Naive thymus-derived CD4-positive, alpha-beta T cell (primary cell): Measurements from ENCODE around the gene PLIN1. TPM values are rescaled to one million over a fixed set of nuclear protein-coding genes. Genes with fewer than 3 reads are reported as not detected.

Experiments
- ATAC-seq: fragments of 150-1000 bp; cut with Tn5 transposase; 2 replicates; pipeline ENCODE4 v1.10.0; 2021; ENCODE audit warnings: mild to moderate bottlenecking, moderate library complexity
- CTCF ChIA-PET: fragments of 350-600 bp; sonication (Branson Sonifier 250); formaldehyde crosslinking; loops from one replicate; lab custom pipeline; 2021; ENCODE audit warnings: antibody characterized with exemption; lab: Charles Lee
- POLR2A ChIA-PET: fragments of 350-600 bp; sonication (Branson Sonifier 250); formaldehyde crosslinking; loops from one replicate; lab custom pipeline; 2021; ENCODE audit warnings: antibody characterized with exemption, inconsistent platforms; lab: Charles Lee
- DNase-seq, 9 donors: peaks; one replicate each; pipeline versions ENCODE4 v3.0.0 to v3.0.0-alpha.2; 2020 to 2022; ENCODE audit warnings: mixed read lengths in 1 of 9
- H3K27ac ChIP-seq: one replicate; pipeline ENCODE4 v1.7.0; 2013; ENCODE audit warnings: mild to moderate bottlenecking, low read depth, low read length, moderate library complexity
- H3K27me3 ChIP-seq, 2 donors: one replicate each; pipeline ENCODE4 v1.7.0; 2013; ENCODE audit warnings: low read length in 2 of 2, mild to moderate bottlenecking in 2 of 2, moderate library complexity in 2 of 2; ENCODE audit not compliant: control insufficient read depth in 2 of 2, insufficient read depth in 2 of 2
- H3K36me3 ChIP-seq, 3 experiments: 1 replicate in 2 of 3; 2 replicates in 1 of 3; pipeline ENCODE4 v1.7.0; 2013; ENCODE audit warnings: low read length in 3 of 3, mild to moderate bottlenecking in 3 of 3, moderate library complexity in 1 of 3; ENCODE audit not compliant: insufficient read depth in 3 of 3, control insufficient read depth in 2 of 3
- H3K4me1 ChIP-seq, 2 donors: one replicate each; pipeline ENCODE4 v1.7.0; 2013; ENCODE audit warnings: low read length in 2 of 2, mild to moderate bottlenecking in 2 of 2, moderate library complexity in 1 of 2; ENCODE audit not compliant: control insufficient read depth in 2 of 2, insufficient read depth in 2 of 2
- H3K4me3 ChIP-seq: 2 replicates; pipeline ENCODE4 v1.7.0; 2013; ENCODE audit warnings: mild to moderate bottlenecking, low read length
- H3K9me3 ChIP-seq, 3 experiments: 1 replicate in 2 of 3; 2 replicates in 1 of 3; pipeline ENCODE4 v1.7.0; 2013; ENCODE audit warnings: low read length in 3 of 3; ENCODE audit not compliant: control insufficient read depth in 2 of 3
- H3K27ac Mint-ChIP-seq, 9 donors: one replicate each; pipeline ENCODE4 v1.8.0; 2020 to 2022; ENCODE audit warnings: mixed read lengths in 9 of 9, mild to moderate bottlenecking in 8 of 9, moderate library complexity in 5 of 9, inconsistent platforms in 2 of 9
- H3K27me3 Mint-ChIP-seq, 5 donors: one replicate each; pipeline ENCODE4 v1.8.0; 2021 to 2022; ENCODE audit warnings: mixed read lengths in 5 of 5, mild to moderate bottlenecking in 1 of 5
- H3K36me3 Mint-ChIP-seq, 5 donors: one replicate each; pipeline ENCODE4 v1.8.0; 2020 to 2022; ENCODE audit warnings: mixed read lengths in 5 of 5, mild to moderate bottlenecking in 3 of 5, inconsistent platforms in 1 of 5
- H3K4me1 Mint-ChIP-seq, 7 donors: one replicate each; pipeline ENCODE4 v1.8.0; 2020 to 2022; ENCODE audit warnings: mixed read lengths in 7 of 7, mild to moderate bottlenecking in 3 of 7, inconsistent platforms in 1 of 7
- H3K4me3 Mint-ChIP-seq, 10 donors: one replicate each; pipeline ENCODE4 v1.8.0; 2020 to 2022; ENCODE audit warnings: mild to moderate bottlenecking in 10 of 10, mixed read lengths in 10 of 10, moderate library complexity in 6 of 10, inconsistent platforms in 2 of 10
- H3K9me3 Mint-ChIP-seq, 11 donors: one replicate each; pipeline ENCODE4 v1.8.0; 2020 to 2022; ENCODE audit warnings: mixed read lengths in 11 of 11, mild to moderate bottlenecking in 4 of 11, inconsistent platforms in 1 of 11, moderate library complexity in 1 of 11
- intact Hi-C, 2 donors: fragments of 100-400 bp; cut with micrococcal nuclease; formaldehyde crosslinking; loops; one replicate each; pipeline ENCODE4 v1.15.1; 2023
- polyA plus RNA-seq, 2 donors: library from polyadenylated mRNA; unstranded; fragments of 300-500 nt; fragmentation: Illumina TruSeq; gene quantifications; one replicate each; pipeline ENCODE4 v1.2.3, GENCODE V29; 2021
- total RNA-seq, 6 experiments: library from RNA in 5 of 6; stranded (reverse) in 5 of 6; gene quantifications; 1 replicate in 5 of 6; 2 replicates in 1 of 6; pipeline ENCODE4 v1.2.3 and lab custom pipeline; 2021 to 2026

Gene PLIN1
- total and polyA plus RNA-seq, 7 experiments from 2014 or later = 0.06 to 1.8 (median 0.23) TPM; not detected in 1

DNA sequence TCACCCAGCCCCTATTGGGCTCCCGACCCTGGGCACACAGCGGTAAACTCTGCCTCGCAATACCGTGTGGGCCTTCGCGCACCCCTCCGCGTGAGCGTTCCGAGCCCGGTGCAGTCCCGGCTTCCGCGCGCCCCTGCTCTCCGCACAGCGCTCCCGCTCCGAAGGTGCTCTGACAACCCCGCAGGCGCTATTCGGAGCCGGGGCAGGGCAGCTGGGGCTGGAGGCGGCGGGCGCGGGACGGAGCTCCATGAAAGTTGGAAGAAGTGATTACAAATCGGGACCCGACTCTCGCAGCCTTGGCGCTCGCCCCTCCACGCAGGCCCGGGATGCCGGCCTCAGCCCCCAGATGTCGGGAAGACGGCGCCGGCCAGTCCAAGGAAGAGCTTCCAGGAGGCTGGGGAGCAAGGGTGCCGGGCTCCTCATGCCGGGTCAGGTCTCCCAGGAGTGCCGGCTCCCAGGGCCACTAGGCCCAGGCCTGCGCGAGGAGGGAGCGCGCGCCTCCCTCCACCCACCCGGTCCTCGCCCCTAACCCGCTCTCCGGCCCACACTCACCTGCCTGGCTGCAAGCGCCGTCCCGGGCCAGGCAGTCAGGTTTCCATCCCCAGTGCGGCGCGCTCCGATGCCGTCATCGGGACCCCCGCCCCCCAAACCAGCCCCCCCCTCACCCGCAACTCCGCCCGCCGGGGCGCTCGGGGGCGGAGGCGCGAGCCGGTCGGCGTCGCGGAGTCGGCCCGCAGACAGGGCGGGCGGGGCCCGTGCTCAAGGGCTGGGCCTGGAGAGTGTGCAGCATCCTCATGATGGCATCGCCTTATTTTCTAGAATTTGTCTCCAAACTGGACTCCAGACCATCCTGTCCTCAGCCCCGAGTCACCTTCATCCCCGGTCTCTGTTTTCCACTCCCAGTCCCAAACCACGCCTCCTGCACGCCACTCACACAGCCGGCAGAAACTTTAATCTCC is 24.0 kb downstream of the PLIN1 start, which contains the start of gene KIF7:
Gene KIF7, minus strand, starts transcription at position 621 of the 959 bp plus-strand sequence. CDS start 2,537 bp downstream, outside the sequence.
- Histone ChIP-seq H3K4me1 (peaks cover 0 to 4% of the 10 kb centered on the region in 2 donors), H3K27me3 (peaks cover 0 to 3% of the 10 kb centered on the region in 2 donors), H3K4me3 (no peak within 1 kb of the TSS), H3K36me3 (no peaks in the 10 kb centered on the region), H3K27ac (no peak within 1 kb of the TSS), H3K9me3 (no peaks in the 10 kb centered on the region)
- ChIA-PET CTCF (no interaction called here), POLR2A (no interaction called here)
- peaks cover 10 to 16% (median 12%) of the 10 kb centered on the region in 7 donors for H3K4me1 Mint-ChIP-seq
- no peak within 1 kb of the TSS for H3K27ac Mint-ChIP-seq
- intact Hi-C loops = no loop called here
- peaks cover 0 to 5% (median 0%) of the 10 kb centered on the region in 11 donors for H3K9me3 Mint-ChIP-seq
- ATAC-seq = peak; percentile 66
- H3K4me3 Mint-ChIP-seq = peak within 1 kb of the TSS; percentile 27 to 82 (median 72)
- peaks cover 43 to 72% (median 56%) of the 10 kb centered on the region in 5 donors for H3K27me3 Mint-ChIP-seq
- H3K36me3 Mint-ChIP-seq = peaks cover 0 to 8% (median 0%) of the 10 kb centered on the region in 5 donors
- DNase-seq = peak in 1 of 9 donors; percentile 34

DNA sequence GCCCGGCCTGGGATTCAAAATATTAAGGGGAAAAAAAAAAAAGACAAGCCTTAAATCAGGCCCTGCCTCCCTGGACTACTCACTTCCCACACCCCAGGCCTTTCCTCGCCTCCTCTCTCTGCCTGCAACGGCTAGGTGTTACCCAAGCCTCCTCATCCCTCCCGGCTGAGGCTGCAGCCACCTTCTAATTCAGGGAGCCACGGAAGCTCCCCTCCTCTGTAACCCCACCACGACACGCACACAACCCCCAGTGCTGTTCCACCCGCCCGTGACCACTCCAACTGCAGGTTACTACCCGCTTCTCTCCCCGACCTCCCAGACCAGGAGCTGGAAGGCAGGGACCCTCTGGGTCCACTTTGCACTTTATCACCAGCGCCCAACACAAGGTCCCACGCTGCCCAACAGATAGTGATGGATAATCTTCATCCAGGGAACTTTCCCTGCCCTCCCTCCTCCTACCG is 24.8 kb downstream of the PLIN1 start:
- peaks cover 37 to 65% (median 49%) of the 10 kb centered on the region in 5 donors for H3K27me3 Mint-ChIP-seq
- no peaks in the 10 kb centered on the region for H3K9me3 ChIP-seq
- H3K4me1 Mint-ChIP-seq = peaks cover 10 to 16% (median 12%) of the 10 kb centered on the region in 7 donors
- peaks cover 0 to 3% of the 10 kb centered on the region in 2 donors for H3K27me3 ChIP-seq
- ChIA-PET POLR2A (no interaction called here), CTCF (no interaction called here)
- no peak overlapping the region for H3K4me3 ChIP-seq
- intact Hi-C loops = no loop called here
- H3K27ac ChIP-seq = no peak overlapping the region
- peaks cover 0 to 5% (median 0%) of the 10 kb centered on the region in 11 donors for H3K9me3 Mint-ChIP-seq
- peaks cover 0 to 8% (median 0%) of the 10 kb centered on the region in 5 donors for H3K36me3 Mint-ChIP-seq
- H3K4me3 Mint-ChIP-seq = peak overlapping the region in 8 of 10 donors; percentile 36 to 82 (median 70)
- H3K27ac Mint-ChIP-seq = no peak overlapping the region
- H3K4me1 ChIP-seq = peaks cover 0 to 4% of the 10 kb centered on the region in 2 donors
- no peaks in the 10 kb centered on the region for H3K36me3 ChIP-seq
- ATAC-seq = no peak
- no peak for DNase-seq

DNA sequence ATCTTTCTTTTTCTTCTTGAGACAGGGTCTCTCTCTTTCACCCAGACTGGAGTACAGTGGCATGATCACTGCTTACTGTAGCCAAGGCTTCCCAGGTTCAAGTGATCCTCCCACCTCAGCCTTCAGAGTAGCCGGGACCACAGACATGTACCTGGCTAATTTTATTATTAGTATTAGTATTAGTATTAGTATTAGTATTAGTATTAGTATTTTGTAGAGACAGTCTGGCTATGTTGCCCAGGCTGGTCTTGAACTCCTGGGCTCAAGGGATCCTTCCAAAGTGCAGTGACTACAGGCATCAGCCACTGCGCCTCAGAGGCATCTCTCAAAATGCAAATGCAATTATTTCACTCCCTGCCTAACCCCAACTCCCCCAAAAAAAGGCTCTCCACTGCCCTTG is 25.6 kb downstream of the PLIN1 start:
- no peak overlapping the region for H3K27ac ChIP-seq
- H3K27me3 Mint-ChIP-seq = peaks cover 29 to 61% (median 44%) of the 10 kb centered on the region in 5 donors
- DNase-seq = no peak
- no peak for ATAC-seq
- peaks cover 0 to 8% (median 0%) of the 10 kb centered on the region in 5 donors for H3K36me3 Mint-ChIP-seq
- H3K4me3 Mint-ChIP-seq = peak overlapping the region in 1 of 10 donors; percentile 41
- ChIA-PET CTCF (no interaction called here), POLR2A (no interaction called here)
- no peaks in the 10 kb centered on the region for H3K9me3 ChIP-seq
- H3K36me3 ChIP-seq = no peaks in the 10 kb centered on the region
- H3K9me3 Mint-ChIP-seq = peaks cover 0 to 5% (median 0%) of the 10 kb centered on the region in 11 donors
- peaks cover 0 to 3% of the 10 kb centered on the region in 2 donors for H3K27me3 ChIP-seq
- H3K4me1 ChIP-seq = peaks cover 0 to 4% of the 10 kb centered on the region in 2 donors
- H3K4me3 ChIP-seq = no peak overlapping the region
- intact Hi-C loops = no loop called here
- H3K4me1 Mint-ChIP-seq = peaks cover 10 to 16% (median 12%) of the 10 kb centered on the region in 7 donors
- no peak overlapping the region for H3K27ac Mint-ChIP-seq

DNA sequence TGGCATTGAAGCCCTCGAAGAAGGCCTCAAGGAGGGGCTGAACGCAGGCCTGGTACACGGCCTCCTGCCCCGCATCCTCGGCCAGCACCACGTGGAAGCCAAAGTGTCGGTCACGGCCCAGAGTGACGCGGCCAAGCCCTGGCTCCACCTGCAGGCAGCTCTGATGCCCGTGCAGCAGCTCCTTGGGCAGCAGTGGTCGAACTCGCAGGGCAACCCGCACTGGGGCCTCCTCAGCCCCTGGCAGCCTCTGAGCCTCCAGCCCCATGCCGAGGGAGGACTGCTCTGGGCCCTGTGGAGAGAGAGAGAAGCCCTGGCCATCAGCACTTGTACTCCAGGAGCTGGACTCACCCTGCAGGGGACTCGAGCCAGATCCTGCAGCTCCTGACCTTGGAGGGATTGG is 26.5 kb downstream of the PLIN1 start:
- Histone ChIP-seq H3K4me1 (peaks cover 0 to 4% of the 10 kb centered on the region in 2 donors), H3K4me3 (no peak overlapping the region), H3K36me3 (no peaks in the 10 kb centered on the region), H3K9me3 (no peaks in the 10 kb centered on the region), H3K27me3 (peaks cover 0 to 3% of the 10 kb centered on the region in 2 donors), H3K27ac (no peak overlapping the region)
- ChIA-PET CTCF (no interaction called here), POLR2A (no interaction called here)
- Mint-ChIP-seq H3K4me3 (no peak overlapping the region), H3K36me3 (peaks cover 0 to 8% (median 0%) of the 10 kb centered on the region in 5 donors), H3K27ac (no peak overlapping the region), H3K9me3 (peaks cover 0 to 5% (median 0%) of the 10 kb centered on the region in 11 donors), H3K4me1 (peaks cover 10 to 16% (median 12%) of the 10 kb centered on the region in 7 donors), H3K27me3 (peaks cover 29 to 56% (median 41%) of the 10 kb centered on the region in 5 donors)
- DNase-seq (no peak), ATAC-seq (no peak)
- intact Hi-C loops = no loop called here

DNA sequence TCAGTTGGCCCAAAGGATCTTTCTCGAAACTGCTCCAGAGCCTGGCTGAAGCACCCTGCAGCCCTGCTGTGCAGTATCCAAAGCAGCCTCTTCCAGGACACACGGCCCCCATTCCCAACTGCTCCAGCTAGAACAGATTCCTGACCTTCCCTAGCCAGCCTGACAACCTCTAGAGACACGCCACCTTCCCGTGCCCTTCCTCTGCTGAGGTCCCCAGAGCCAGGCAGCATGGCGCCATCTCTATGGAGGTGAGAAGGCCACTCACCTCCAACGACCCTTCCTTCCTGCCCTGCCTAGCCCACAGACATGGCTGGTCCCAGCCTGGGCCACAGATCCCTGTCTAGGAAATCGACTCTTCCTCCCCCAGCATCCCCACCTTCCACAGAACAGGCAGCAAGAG is 27.0 kb downstream of the PLIN1 start:
- no peak overlapping the region for H3K27ac Mint-ChIP-seq
- intact Hi-C loops = no loop called here
- H3K27ac ChIP-seq = no peak overlapping the region
- DNase-seq (no peak), ATAC-seq (no peak)
- POLR2A ChIA-PET = no interaction called here
- peak overlapping the region in 1 of 10 donors; percentile 53 for H3K4me3 Mint-ChIP-seq
- H3K4me3 ChIP-seq = no peak overlapping the region
- no peaks in the 10 kb centered on the region for H3K9me3 ChIP-seq
- H3K27me3 Mint-ChIP-seq = peaks cover 29 to 57% (median 36%) of the 10 kb centered on the region in 5 donors
- CTCF ChIA-PET = no interaction called here
- peaks cover 12 to 18% (median 12%) of the 10 kb centered on the region in 7 donors for H3K4me1 Mint-ChIP-seq
- H3K36me3 Mint-ChIP-seq = peaks cover 0 to 8% (median 0%) of the 10 kb centered on the region in 5 donors
- H3K27me3 ChIP-seq = peaks cover 0 to 3% of the 10 kb centered on the region in 2 donors
- no peaks in the 10 kb centered on the region for H3K36me3 ChIP-seq
- H3K9me3 Mint-ChIP-seq = peaks cover 0 to 7% (median 0%) of the 10 kb centered on the region in 11 donors
- H3K4me1 ChIP-seq = peaks cover 0 to 4% of the 10 kb centered on the region in 2 donors

DNA sequence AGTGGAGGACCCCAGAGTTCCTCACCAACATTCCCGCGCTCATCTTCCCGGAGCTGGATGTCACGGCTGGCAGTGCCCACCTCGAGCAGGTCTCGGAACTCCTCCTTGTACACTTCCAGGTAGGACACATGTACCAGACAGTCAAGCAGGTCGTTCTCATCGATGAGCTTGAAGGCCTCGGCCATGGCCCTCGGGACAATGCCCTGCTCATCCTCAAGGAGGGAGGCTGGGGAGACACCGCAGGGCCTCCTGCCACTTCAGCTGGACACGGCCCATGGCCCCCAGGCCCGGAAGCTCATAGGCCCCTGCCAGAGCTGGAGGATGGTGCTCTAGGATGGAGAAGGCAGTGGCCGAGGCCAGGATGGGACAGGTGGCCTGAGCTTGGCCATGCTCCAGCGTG is 29.5 kb downstream of the PLIN1 start:
- Mint-ChIP-seq H3K36me3 (peaks cover 0 to 5% (median 0%) of the 10 kb centered on the region in 5 donors), H3K4me1 (peaks cover 6 to 12% (median 9%) of the 10 kb centered on the region in 7 donors), H3K4me3 (no peak overlapping the region), H3K27me3 (peaks cover 15 to 48% (median 19%) of the 10 kb centered on the region in 5 donors), H3K9me3 (peaks cover 0 to 8% (median 0%) of the 10 kb centered on the region in 11 donors), H3K27ac (no peak overlapping the region)
- DNase-seq (no peak), ATAC-seq (no peak)
- H3K27me3 ChIP-seq = peaks cover 0 to 3% of the 10 kb centered on the region in 2 donors
- no peak overlapping the region for H3K27ac ChIP-seq
- no peaks in the 10 kb centered on the region for H3K9me3 ChIP-seq
- intact Hi-C loops = no loop called here
- ChIA-PET POLR2A (no interaction called here), CTCF (no interaction called here)
- H3K4me3 ChIP-seq = no peak overlapping the region
- no peaks in the 10 kb centered on the region for H3K36me3 ChIP-seq
- H3K4me1 ChIP-seq = peaks cover 0 to 4% of the 10 kb centered on the region in 2 donors
